Sigmoid colon (tissue), 4 donors: ENCODE data around the gene SLC25A44.

Experiments used
- EP300 ChIP-seq, 4 donors: sonication (generic); formaldehyde crosslinking; IDR thresholded peaks; one replicate each; pipeline ENCODE4 v1.6.1; 2017; ENCODE audit warnings: antibody characterized with exemption in 4 of 4
- POLR2A ChIP-seq, 2 donors: fragments of 450-650 bp; IDR thresholded peaks; one replicate each; pipeline ENCODE4 v1.6.1; 2016; ENCODE audit warnings: antibody characterized with exemption in 2 of 2, mild to moderate bottlenecking in 2 of 2, moderate library complexity in 2 of 2
- POLR2AphosphoS5 ChIP-seq, 4 donors: sonication (generic); formaldehyde crosslinking; IDR thresholded peaks; one replicate each; pipeline ENCODE4 v1.6.1; 2017; ENCODE audit warnings: antibody characterized with exemption in 4 of 4
- TF ChIP-seq, protein P1 (sequence below), 4 experiments: fragments of 450-650 bp in 3 of 4; fragments of 200-600 bp in 1 of 4; IDR thresholded peaks; one replicate each; pipeline ENCODE4 v1.5.1; 2016 to 2019; ENCODE audit warnings: antibody characterized with exemption in 4 of 4, mild to moderate bottlenecking in 3 of 4, moderate library complexity in 2 of 4

DNA sequence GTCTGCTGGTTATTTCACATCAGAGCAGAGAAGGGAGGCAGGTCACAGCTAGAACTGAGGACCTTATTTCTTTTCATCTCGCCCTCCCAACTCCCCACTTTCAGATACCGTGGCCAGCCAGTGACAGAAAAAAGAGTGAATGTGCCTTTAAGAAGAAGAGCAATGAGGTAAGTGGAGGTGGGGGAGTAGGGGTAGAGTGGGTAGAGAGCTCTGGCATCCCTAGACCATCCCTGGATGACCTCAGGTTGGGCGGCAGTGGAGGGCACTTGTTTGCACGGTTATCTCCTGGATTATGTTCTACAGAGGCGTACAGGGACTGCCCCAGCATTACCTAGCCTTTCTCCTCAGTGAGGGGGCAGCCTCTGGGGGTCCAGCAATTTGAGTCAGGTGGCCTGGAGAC, 35.9 kb upstream of the SLC25A44 start:
- TF ChIP-seq, protein P1, sequence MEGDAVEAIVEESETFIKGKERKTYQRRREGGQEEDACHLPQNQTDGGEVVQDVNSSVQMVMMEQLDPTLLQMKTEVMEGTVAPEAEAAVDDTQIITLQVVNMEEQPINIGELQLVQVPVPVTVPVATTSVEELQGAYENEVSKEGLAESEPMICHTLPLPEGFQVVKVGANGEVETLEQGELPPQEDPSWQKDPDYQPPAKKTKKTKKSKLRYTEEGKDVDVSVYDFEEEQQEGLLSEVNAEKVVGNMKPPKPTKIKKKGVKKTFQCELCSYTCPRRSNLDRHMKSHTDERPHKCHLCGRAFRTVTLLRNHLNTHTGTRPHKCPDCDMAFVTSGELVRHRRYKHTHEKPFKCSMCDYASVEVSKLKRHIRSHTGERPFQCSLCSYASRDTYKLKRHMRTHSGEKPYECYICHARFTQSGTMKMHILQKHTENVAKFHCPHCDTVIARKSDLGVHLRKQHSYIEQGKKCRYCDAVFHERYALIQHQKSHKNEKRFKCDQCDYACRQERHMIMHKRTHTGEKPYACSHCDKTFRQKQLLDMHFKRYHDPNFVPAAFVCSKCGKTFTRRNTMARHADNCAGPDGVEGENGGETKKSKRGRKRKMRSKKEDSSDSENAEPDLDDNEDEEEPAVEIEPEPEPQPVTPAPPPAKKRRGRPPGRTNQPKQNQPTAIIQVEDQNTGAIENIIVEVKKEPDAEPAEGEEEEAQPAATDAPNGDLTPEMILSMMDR (IDR thresholded peaks at IDR 0.05), result no peak
- TF ChIP-seq EP300 (IDR thresholded peaks at IDR 0.05), result no peak
- no peak for TF ChIP-seq POLR2A (IDR thresholded peaks at IDR 0.05)
- TF ChIP-seq POLR2AphosphoS5 (IDR thresholded peaks at IDR 0.05), result no peak
